H9 (cell line): Measurements from ENCODE around the gene CADM4. TPM values are rescaled to one million over a fixed set of nuclear protein-coding genes. Genes with fewer than 3 reads are reported as not detected.

ENCODE experiments used
- DNase-seq: peaks from one replicate; pipeline ENCODE4 v3.0.0-alpha.2; 2017
- H2AFZ ChIP-seq: one replicate; pipeline ENCODE4 v1.6.1; 2013; ENCODE audit warnings: mild to moderate bottlenecking, low read length, control low read depth, moderate library complexity
- H2AK5ac ChIP-seq: 2 replicates; pipeline ENCODE4 v1.6.1; 2013; ENCODE audit warnings: low read length, control low read depth, mixed read lengths; ENCODE audit not compliant: insufficient read length
- H2BK120ac ChIP-seq: one replicate; pipeline ENCODE4 v1.6.1; 2013; ENCODE audit warnings: low read depth, mild to moderate bottlenecking, low read length, control low read depth, inconsistent platforms; ENCODE audit not compliant: poor library complexity, severe bottlenecking
- H2BK12ac ChIP-seq: 2 replicates; pipeline ENCODE4 v1.6.1; 2013; ENCODE audit warnings: low read length, control low read depth, mixed read lengths, low read depth; ENCODE audit not compliant: insufficient read length
- H2BK15ac ChIP-seq: 2 replicates; pipeline ENCODE4 v1.6.1; 2013; ENCODE audit warnings: low read depth, low read length, control low read depth
- H2BK20ac ChIP-seq: one replicate; pipeline ENCODE4 v1.6.1; 2013; ENCODE audit warnings: low read depth, mild to moderate bottlenecking, low read length, control low read depth, inconsistent platforms; ENCODE audit not compliant: poor library complexity, severe bottlenecking
- H2BK5ac ChIP-seq: 2 replicates; pipeline ENCODE4 v1.6.1; 2013; ENCODE audit warnings: low read length, control low read depth, mixed read lengths; ENCODE audit not compliant: insufficient read length
- H3K14ac ChIP-seq: 2 replicates; pipeline ENCODE4 v1.6.1; 2013; ENCODE audit warnings: low read length, control low read depth; ENCODE audit not compliant: insufficient read depth
- H3K18ac ChIP-seq: 2 replicates; pipeline ENCODE4 v1.6.1; 2013; ENCODE audit warnings: low read depth, mild to moderate bottlenecking, mixed read lengths, low read length, control low read depth; ENCODE audit not compliant: insufficient read length
- H3K23ac ChIP-seq: 2 replicates; pipeline ENCODE4 v1.6.1; 2013; ENCODE audit warnings: low read length, control low read depth, mixed read lengths, low read depth; ENCODE audit not compliant: insufficient read length
- H3K23me2 ChIP-seq: 2 replicates; pipeline ENCODE4 v1.6.1; 2013; ENCODE audit warnings: low read depth, mild to moderate bottlenecking, mixed read lengths, low read length, control low read depth; ENCODE audit not compliant: insufficient read length, poor library complexity, severe bottlenecking
- H3K27ac ChIP-seq: 2 replicates; pipeline ENCODE4 v1.5.1; 2013; ENCODE audit warnings: low read length, control low read depth, mixed read lengths, low read depth; ENCODE audit not compliant: insufficient read length
- H3K27me3 ChIP-seq: 2 replicates; pipeline ENCODE4 v1.6.1; 2013; ENCODE audit warnings: low read length, control low read depth, inconsistent platforms; ENCODE audit not compliant: insufficient read depth
- H3K4ac ChIP-seq: 2 replicates; pipeline ENCODE4 v1.6.1; 2013; ENCODE audit warnings: low read depth, mild to moderate bottlenecking, control low read depth, inconsistent platforms, low read length, moderate library complexity
- H3K4me1 ChIP-seq: 2 replicates; pipeline ENCODE4 v1.6.1; 2013; ENCODE audit warnings: low read length, control low read depth, inconsistent platforms; ENCODE audit not compliant: insufficient read depth
- H3K4me2 ChIP-seq: 2 replicates; pipeline ENCODE4 v1.6.1; 2013; ENCODE audit warnings: low read length, control low read depth, mixed read lengths; ENCODE audit not compliant: insufficient read length, insufficient read depth
- H3K56ac ChIP-seq: 2 replicates; pipeline ENCODE4 v1.6.1; 2013; ENCODE audit warnings: low read depth, mild to moderate bottlenecking, mixed read lengths, low read length, control low read depth; ENCODE audit not compliant: insufficient read length
- H3K79me1 ChIP-seq: 2 replicates; pipeline ENCODE4 v1.6.1; 2013; ENCODE audit warnings: low read depth, mild to moderate bottlenecking, moderate library complexity, low read length, control low read depth, inconsistent platforms; ENCODE audit not compliant: insufficient read depth, poor library complexity, severe bottlenecking
- H3K79me2 ChIP-seq: 2 replicates; pipeline ENCODE4 v1.6.1; 2013; ENCODE audit warnings: low read length, control low read depth, inconsistent platforms; ENCODE audit not compliant: insufficient read depth
- H3K9ac ChIP-seq: 2 replicates; pipeline ENCODE4 v1.6.1; 2013; ENCODE audit warnings: low read length, control low read depth, mixed read lengths; ENCODE audit not compliant: insufficient read length; ENCODE audit errors: extremely low read depth
- H3K9me3 ChIP-seq: one replicate; pipeline ENCODE4 v1.6.1; 2013; ENCODE audit warnings: low read depth, low read length, inconsistent platforms; ENCODE audit not compliant: control insufficient read depth
- H3T11ph ChIP-seq: one replicate; pipeline ENCODE4 v1.6.1; 2013; ENCODE audit warnings: mild to moderate bottlenecking, low read length, control low read depth, inconsistent platforms
- H4K20me1 ChIP-seq: one replicate; pipeline ENCODE4 v1.6.1; 2013; ENCODE audit not compliant: control insufficient read depth, insufficient read length, insufficient read depth
- H4K5ac ChIP-seq: 2 replicates; pipeline ENCODE4 v1.6.1; 2013; ENCODE audit warnings: low read depth, mild to moderate bottlenecking, mixed read lengths, low read length, control low read depth; ENCODE audit not compliant: insufficient read length
- H4K8ac ChIP-seq: replicated peaks from 2 replicates; pipeline ENCODE4 v1.6.1; 2013; ENCODE audit warnings: low read length, control low read depth, mixed read lengths, low read depth; ENCODE audit not compliant: insufficient read length
- H4K91ac ChIP-seq: 2 replicates; pipeline ENCODE4 v1.6.1; 2013; ENCODE audit warnings: low read depth, mild to moderate bottlenecking, moderate library complexity, mixed read lengths, low read length, control low read depth; ENCODE audit not compliant: insufficient read length
- H3K27ac Mint-ChIP-seq, 3 experiments: 2 replicates in 2 of 3; 3 replicates in 1 of 3; pipeline ENCODE4 v1.8.0; 2020 to 2021; ENCODE audit warnings: mixed read lengths in 3 of 3, mild to moderate bottlenecking in 1 of 3, moderate library complexity in 1 of 3
- H3K27me3 Mint-ChIP-seq: 2 replicates; pipeline ENCODE4 v1.8.0; 2021; ENCODE audit warnings: low read depth, mild to moderate bottlenecking, moderate library complexity, mixed read lengths
- H3K36me3 Mint-ChIP-seq, 3 experiments: 2 replicates in 2 of 3; 3 replicates in 1 of 3; pipeline ENCODE4 v1.8.0; 2020 to 2021; ENCODE audit warnings: low read depth in 3 of 3, mixed read lengths in 3 of 3; ENCODE audit not compliant: insufficient read depth in 1 of 3
- H3K4me1 Mint-ChIP-seq, 2 experiments: 2 replicates each; pipeline ENCODE4 v1.8.0; 2020; ENCODE audit warnings: mixed read lengths in 2 of 2
- H3K4me3 Mint-ChIP-seq, 2 experiments: 2 replicates in 1 of 2; 3 replicates in 1 of 2; pipeline ENCODE4 v1.8.0; 2020 to 2021; ENCODE audit warnings: mild to moderate bottlenecking in 2 of 2, mixed read lengths in 2 of 2, moderate library complexity in 1 of 2
- H3K9me3 Mint-ChIP-seq, 2 experiments: 2 replicates in 1 of 2; 3 replicates in 1 of 2; pipeline ENCODE4 v1.8.0; 2020; ENCODE audit warnings: mild to moderate bottlenecking in 2 of 2, mixed read lengths in 2 of 2, moderate library complexity in 1 of 2
- CTCF ChIP-seq: fragments of 200-600 bp; sonication (generic); conservative IDR thresholded peaks from 3 replicates; pipeline ENCODE4 v1.8.0; 2021; ENCODE audit warnings: antibody characterized with exemption, mild to moderate bottlenecking
- WGBS: extraction: QIAGEN DNeasy Blood & Tissue Kit; methylation state at CpG from one replicate; pipeline ENCODE4 v1.1.7; 2013; ENCODE audit warnings: missing lambda C conversion rate, low lambda C conversion rate, mixed read lengths; ENCODE audit not compliant: insufficient read length; ENCODE audit errors: extremely low coverage; 5-methylcytosine and 5-hydroxymethylcytosine counted together
- total RNA-seq: library from RNA; stranded (reverse); gene quantifications from 2 replicates; pipeline ENCODE4 v1.2.1, GENCODE V29; 2021

Gene CADM4
- total RNA-seq, 1 experiment from 2014 or later, result 10.2 TPM

GRCh38 chr19:43575955-43576878, 63.4 kb downstream of the CADM4 start:
- H2BK120ac ChIP-seq, result no peak overlapping the region

More at GRCh38 chr19:43575955-43576878, 63.4 kb downstream of the CADM4 start:
- Histone ChIP-seq H2BK20ac (no peak overlapping the region), H3K27ac (peak overlapping the region; percentile 10), H2AFZ (no peak overlapping the region), H3K9ac (peak overlapping the region; percentile 52), H4K91ac (peak overlapping the region; percentile 23), H3K4me2 (peak overlapping the region; percentile 39), H3K56ac (no peak overlapping the region), H4K20me1 (no peaks in the 10 kb centered on the region), H3K4ac (no peak overlapping the region; the same call in none of the 2 replicates), H3K79me2 (no peaks in the 10 kb centered on the region), H3K23me2 (peaks cover 12% of the 10 kb centered on the region), H3K14ac (peak overlapping the region; percentile 48; the same call in 1 of the 2 replicates), H2BK5ac (no peak overlapping the region), H2AK5ac (no peak overlapping the region), H3K4me1 (peaks cover 4% of the 10 kb centered on the region; the same call in 1 of the 2 replicates), H2BK12ac (peak overlapping the region; percentile 38), H4K5ac (no peak overlapping the region), H3K9me3 (no peaks in the 10 kb centered on the region), H3K79me1 (no peaks in the 10 kb centered on the region), H3K23ac (no peak overlapping the region), H4K8ac (no peak overlapping the region), H2BK15ac (peak overlapping the region; percentile 41; the same call in 1 of the 2 replicates), H3K18ac (peak overlapping the region; percentile 92), H3K27me3 (no peaks in the 10 kb centered on the region), H3T11ph (no peak overlapping the region)
- Mint-ChIP-seq H3K36me3 (peaks cover 2 to 14% (median 11%) of the 10 kb centered on the region in 3 experiments; a peak in 6 of 7 replicates), H3K9me3 (no peaks in the 10 kb centered on the region), H3K4me1 (peaks cover 29 to 49% of the 10 kb centered on the region in 2 experiments), H3K27ac (peak overlapping the region; percentile 92 to 97 (median 94)), H3K27me3 (no peaks in the 10 kb centered on the region), H3K4me3 (peak overlapping the region; percentile 46 to 95)
- no peak for TF ChIP-seq CTCF
- no CpG with 5 or more reads among the region's 37 CpGs for WGBS
- DNase-seq, result peak; percentile 39
